Activated effector memory CD4-positive, alpha-beta T cell treated with anti-CD3 and anti-CD28 coated beads, Interleukin-2, amount 50 U/mL, for 16 hours (primary cell): ENCODE measurements around the gene FTO.
"Not testable (repeated sequence)": the region's sequence is repeated elsewhere in the genome, so short reads cannot be mapped to it uniquely, and the experiment has no call there.

ENCODE experiments used
- DNase-seq: peaks from one replicate; pipeline ENCODE4 v3.0.0-alpha.2; 2020

FTO gene

GRCh38 chr16:53703590-53704444 is at the start of gene FTO, which contains the start of gene RPGRIP1L:
FTO (plus strand) TSS chr16:53704156.
RPGRIP1L (minus strand) TSS chr16:53703859; CDS start chr16:53700723, 3,136 bp downstream.
- DNase-seq, result peak; percentile 99

GRCh38 chr16:53654946-53655345 is 49.0 kb upstream of the FTO start:
- DNase-seq, result no peak

- DNase-seq, result no peak
Observed at GRCh38 chr16:53662072-53662471, 41.9 kb upstream of the FTO start.

- DNase-seq, result no peak
Observed at GRCh38 chr16:53664724-53665345, 39.1 kb upstream of the FTO start.

- no peak for DNase-seq
Observed at GRCh38 chr16:53666786-53667415, 37.1 kb upstream of the FTO start.

- no peak for DNase-seq
Observed at GRCh38 chr16:53668869-53669268, 35.1 kb upstream of the FTO start.

GRCh38 chr16:53672461-53672860 is 31.5 kb upstream of the FTO start:
- no peak for DNase-seq

GRCh38 chr16:53673189-53673588 is 30.8 kb upstream of the FTO start:
- no peak for DNase-seq

- no peak for DNase-seq
Observed at GRCh38 chr16:53678155-53678554, 25.8 kb upstream of the FTO start.

GRCh38 chr16:53678756-53679343 is 25.1 kb upstream of the FTO start:
- DNase-seq, result no peak

- DNase-seq, result no peak
Observed at GRCh38 chr16:53680756-53681155, 23.2 kb upstream of the FTO start.

- DNase-seq, result no peak
Observed at GRCh38 chr16:53681354-53681753, 22.6 kb upstream of the FTO start.

GRCh38 chr16:53685334-53685733 is 18.6 kb upstream of the FTO start:
- DNase-seq, result not testable (repeated sequence)

- DNase-seq, result no peak
Observed at GRCh38 chr16:53686710-53687109, 17.2 kb upstream of the FTO start.

- DNase-seq, result no peak
Observed at GRCh38 chr16:53689636-53690035, 14.3 kb upstream of the FTO start.

GRCh38 chr16:53690771-53691170 is 13.2 kb upstream of the FTO start:
- no peak for DNase-seq

GRCh38 chr16:53692146-53692545 is 11.8 kb upstream of the FTO start:
- no peak for DNase-seq

GRCh38 chr16:53693320-53693719 is 10.6 kb upstream of the FTO start:
- no peak for DNase-seq

GRCh38 chr16:53695070-53695469 is 8.9 kb upstream of the FTO start:
- no peak for DNase-seq

GRCh38 chr16:53698271-53698670 is 5.7 kb upstream of the FTO start:
- DNase-seq, result not testable (repeated sequence)

- no peak for DNase-seq
Observed at GRCh38 chr16:53704445-53704813, 473 bp downstream of the FTO start.

- no peak for DNase-seq
Observed at GRCh38 chr16:53707671-53708070, 3.7 kb downstream of the FTO start.

- no peak for DNase-seq
Observed at GRCh38 chr16:53708490-53708889, 4.5 kb downstream of the FTO start.

GRCh38 chr16:53711390-53711789 is 7.4 kb downstream of the FTO start:
- DNase-seq, result no peak
